ACC112 (cell line): Measurements from ENCODE around the gene CCDC92.
A peak's percentile ranks its signal among the peaks of the same experiment; 100 is the strongest.

ENCODE experiments used
- H2AFZ ChIP-seq: fragments of 200-600 bp; sonication (generic); one replicate; pipeline ENCODE4 v1.6.0; 2017; ENCODE audit warnings: antibody characterized with exemption, low read length; ENCODE audit not compliant: unreplicated experiment
- H3K27ac ChIP-seq: fragments of 200-600 bp; sonication (generic); 2 replicates; pipeline ENCODE4 v1.5.1; 2014; ENCODE audit warnings: low read depth, mild to moderate bottlenecking, antibody characterized with exemption, low read length, moderate library complexity
- H3K27me3 ChIP-seq: fragments of 200-600 bp; sonication (generic); 2 replicates; pipeline ENCODE4 v1.6.1; 2014; ENCODE audit warnings: mild to moderate bottlenecking, antibody characterized with exemption, low read length, moderate library complexity, mixed read lengths; ENCODE audit not compliant: insufficient read depth
- H3K36me3 ChIP-seq: fragments of 200-600 bp; sonication (generic); 2 replicates; pipeline ENCODE4 v1.6.1; 2016; ENCODE audit warnings: mild to moderate bottlenecking, antibody characterized with exemption, low read length, moderate library complexity, mixed read lengths; ENCODE audit not compliant: insufficient read depth
- H3K4me1 ChIP-seq: fragments of 200-600 bp; sonication (generic); one replicate; pipeline ENCODE4 v1.6.1; 2016; ENCODE audit warnings: low read length, mixed read lengths; ENCODE audit not compliant: insufficient read depth, unreplicated experiment, control insufficient read depth
- H3K4me3 ChIP-seq: fragments of 200-600 bp; sonication (generic); 2 replicates; pipeline ENCODE4 v1.5.1; 2014; ENCODE audit warnings: mild to moderate bottlenecking, low read depth, low read length
- H3K79me2 ChIP-seq: fragments of 200-600 bp; sonication (generic); one replicate; pipeline ENCODE4 v1.6.0; 2016; ENCODE audit warnings: low read length; ENCODE audit not compliant: control insufficient read depth, unreplicated experiment, insufficient read depth

The CCDC92 gene

GRCh38 chr12:123991372-123991951 is 18.8 kb upstream of the CCDC92 start:
- Histone ChIP-seq H2AFZ (no peak overlapping the region), H3K36me3 (peaks cover 13% of the 10 kb centered on the region; the same call in 1 of the 2 replicates), H3K4me3 (no peak overlapping the region), H3K27ac (peak overlapping the region; percentile 51), H3K79me2 (peaks cover 7% of the 10 kb centered on the region), H3K4me1 (peaks cover 51% of the 10 kb centered on the region), H3K27me3 (no peaks in the 10 kb centered on the region)

- H3K27ac ChIP-seq = peak overlapping the region; percentile 51
- no peaks in the 10 kb centered on the region for H3K27me3 ChIP-seq
- H3K79me2 ChIP-seq = peaks cover 13% of the 10 kb centered on the region
- H3K4me1 ChIP-seq = peaks cover 51% of the 10 kb centered on the region
- no peak overlapping the region for H3K4me3 ChIP-seq
- peaks cover 13% of the 10 kb centered on the region; the same call in 1 of the 2 replicates for H3K36me3 ChIP-seq
- no peak overlapping the region for H2AFZ ChIP-seq
Observed at GRCh38 chr12:123990511-123990910, 17.9 kb upstream of the CCDC92 start.

DNA sequence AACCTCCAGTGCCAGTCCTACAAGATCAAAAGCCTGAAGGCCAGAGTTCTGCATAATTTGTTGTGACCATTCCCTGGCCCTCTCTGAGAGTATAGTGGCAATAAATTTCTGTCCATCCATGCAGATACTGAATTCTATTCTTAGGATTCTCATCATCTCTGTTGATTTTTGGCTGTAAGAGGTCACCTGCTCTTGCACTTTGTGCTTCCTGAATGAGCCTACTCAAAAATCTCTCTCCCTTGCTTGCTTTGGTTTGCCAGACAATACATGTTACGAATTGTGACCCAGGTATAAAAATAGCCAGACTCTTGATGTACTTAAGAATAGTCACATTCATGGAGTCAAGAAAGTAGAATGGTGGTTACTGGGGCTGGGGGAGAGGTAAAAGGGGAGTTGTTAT is 17.1 kb upstream of the CCDC92 start:
- Histone ChIP-seq H3K79me2 (peaks cover 11% of the 10 kb centered on the region), H3K27ac (no peak overlapping the region)

GRCh38 chr12:123989168-123989567 is 16.5 kb upstream of the CCDC92 start:
- no peak overlapping the region for H3K4me3 ChIP-seq
- H3K36me3 ChIP-seq = peaks cover 13% of the 10 kb centered on the region; the same call in 1 of the 2 replicates
- H3K79me2 ChIP-seq = peaks cover 11% of the 10 kb centered on the region
- peaks cover 40% of the 10 kb centered on the region for H3K4me1 ChIP-seq
- H3K27me3 ChIP-seq = no peaks in the 10 kb centered on the region
- no peak overlapping the region for H2AFZ ChIP-seq
- no peak overlapping the region for H3K27ac ChIP-seq

More for the DNA sequence above, 17.1 kb upstream of the CCDC92 start:
- Histone ChIP-seq H2AFZ (no peak overlapping the region), H3K4me3 (no peak overlapping the region), H3K36me3 (peaks cover 13% of the 10 kb centered on the region; the same call in 1 of the 2 replicates), H3K27me3 (no peaks in the 10 kb centered on the region), H3K4me1 (peaks cover 43% of the 10 kb centered on the region)

DNA sequence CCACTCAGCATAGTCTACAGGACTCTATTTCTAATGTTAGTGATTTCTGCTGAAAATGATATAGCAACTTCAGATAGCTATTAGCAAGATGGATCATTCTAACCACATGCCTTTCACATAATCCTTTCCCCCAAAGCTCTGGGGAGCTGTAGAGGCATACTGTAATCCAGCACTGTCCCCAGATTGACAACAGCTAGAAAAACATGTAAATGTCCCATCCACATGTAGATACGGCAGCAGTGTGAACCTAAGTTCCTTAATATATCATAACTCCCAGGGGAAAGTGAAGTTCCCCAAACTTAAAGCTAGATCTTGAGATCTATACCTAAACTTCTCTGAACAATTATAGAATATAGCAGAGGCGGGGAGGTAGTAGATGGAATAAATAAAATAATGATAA is 14.4 kb upstream of the CCDC92 start:
- Histone ChIP-seq H3K27me3 (no peaks in the 10 kb centered on the region), H3K79me2 (peaks cover 14% of the 10 kb centered on the region), H3K36me3 (peaks cover 7% of the 10 kb centered on the region; the same call in 1 of the 2 replicates), H3K27ac (0 out of 2 replicates have a peak overlapping the region, but pooled peaks have one; percentile 4), H2AFZ (no peak overlapping the region), H3K4me3 (no peak overlapping the region), H3K4me1 (peaks cover 45% of the 10 kb centered on the region)

DNA sequence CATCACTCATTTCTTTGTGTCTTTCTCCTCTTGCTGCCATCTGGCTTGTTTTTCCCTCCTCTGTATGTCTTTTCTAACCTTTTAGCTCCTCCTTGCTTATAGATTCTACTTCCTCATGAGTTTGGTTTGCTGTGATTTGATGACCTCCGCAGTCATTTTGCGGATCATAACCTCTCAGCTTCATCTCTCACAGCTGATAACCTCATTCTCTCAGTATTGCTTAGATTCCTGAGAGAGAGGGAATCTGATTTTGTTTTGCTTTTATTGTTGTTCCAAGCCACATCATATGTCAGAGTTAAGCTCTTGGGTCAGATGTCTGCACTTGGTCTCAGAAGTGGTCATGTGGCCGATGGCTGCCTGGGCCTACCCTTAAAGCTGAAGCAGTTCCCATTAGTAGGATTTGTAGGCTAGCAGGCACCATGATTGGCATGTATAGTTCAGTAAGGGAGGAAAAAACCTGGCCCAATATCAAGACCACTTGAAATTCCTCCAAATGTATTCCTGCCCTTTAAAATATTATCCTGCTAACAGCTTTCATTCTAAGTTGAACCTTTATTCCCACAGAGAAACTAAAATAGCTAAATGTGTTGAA is 13.8 kb upstream of the CCDC92 start:
- H3K27ac ChIP-seq = 0 out of 2 replicates have a peak overlapping the region, but pooled peaks have one; percentile 4
- no peak overlapping the region for H2AFZ ChIP-seq
- no peaks in the 10 kb centered on the region for H3K27me3 ChIP-seq
- H3K79me2 ChIP-seq = peaks cover 13% of the 10 kb centered on the region
- H3K36me3 ChIP-seq = peaks cover 7% of the 10 kb centered on the region; the same call in 1 of the 2 replicates
- H3K4me3 ChIP-seq = no peak overlapping the region
- H3K4me1 ChIP-seq = peaks cover 41% of the 10 kb centered on the region

- Histone ChIP-seq H2AFZ (no peak overlapping the region), H3K4me3 (no peak overlapping the region), H3K4me1 (peaks cover 25% of the 10 kb centered on the region), H3K79me2 (peaks cover 12% of the 10 kb centered on the region), H3K27me3 (no peaks in the 10 kb centered on the region), H3K36me3 (peaks cover 7% of the 10 kb centered on the region; the same call in 1 of the 2 replicates), H3K27ac (no peak overlapping the region)
Observed at GRCh38 chr12:123984903-123985302, 12.3 kb upstream of the CCDC92 start.

DNA sequence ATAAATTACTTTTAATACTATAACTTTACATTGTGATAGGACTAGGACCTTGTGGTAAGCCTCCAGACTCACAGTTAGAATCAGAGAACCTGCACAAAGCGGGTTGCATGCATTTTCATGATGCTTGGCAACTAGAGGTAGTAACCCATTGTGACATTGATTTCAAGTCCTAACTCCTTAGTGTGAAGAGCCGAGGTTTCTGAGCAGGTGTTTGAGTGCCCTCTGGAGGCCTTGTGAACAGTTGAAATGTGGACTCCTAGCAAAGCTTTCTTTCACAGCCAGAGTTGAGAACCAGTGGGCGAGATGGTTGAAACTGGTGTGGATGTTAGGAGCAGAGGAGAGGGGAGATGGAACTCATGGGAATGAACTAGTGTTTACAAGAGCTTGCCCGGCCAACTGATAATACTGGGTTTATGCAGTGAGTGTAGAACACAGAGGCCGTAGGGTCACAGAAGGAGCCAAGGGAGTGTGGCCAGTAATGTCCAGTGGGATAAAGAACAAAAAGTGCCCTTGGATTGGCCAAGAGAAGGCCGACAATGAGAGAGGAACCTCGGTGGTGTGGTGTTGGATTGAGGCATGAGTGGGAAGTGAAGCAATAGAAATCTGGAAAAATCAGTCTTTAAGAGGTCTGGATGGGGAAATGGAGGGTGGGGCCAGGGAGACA is 11.3 kb upstream of the CCDC92 start:
- no peak overlapping the region for H3K27ac ChIP-seq
- no peak overlapping the region for H3K4me3 ChIP-seq
- H3K79me2 ChIP-seq = peaks cover 12% of the 10 kb centered on the region
- H3K36me3 ChIP-seq = peaks cover 4% of the 10 kb centered on the region; the same call in 1 of the 2 replicates
- no peak overlapping the region for H2AFZ ChIP-seq
- peaks cover 20% of the 10 kb centered on the region for H3K4me1 ChIP-seq
- no peaks in the 10 kb centered on the region for H3K27me3 ChIP-seq

DNA sequence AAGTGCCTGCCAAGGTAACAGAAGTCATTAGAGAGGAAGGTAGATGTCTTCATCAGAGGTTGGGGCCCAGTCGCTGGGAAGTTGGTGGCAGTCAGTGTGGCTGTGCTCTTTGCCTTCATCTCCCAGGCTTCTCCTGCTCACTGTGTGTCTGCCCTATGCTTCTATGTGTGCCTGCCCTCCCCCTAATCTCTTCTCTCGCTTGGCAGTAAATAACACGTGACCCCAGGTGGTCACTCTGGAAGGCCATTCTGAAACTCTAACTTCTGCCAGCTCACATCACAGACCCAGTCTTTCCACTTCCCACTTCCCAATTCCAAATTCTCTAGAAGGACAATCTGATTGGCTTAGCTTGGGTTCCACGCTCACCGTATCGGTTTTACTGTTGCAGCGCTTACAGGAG is 9.6 kb upstream of the CCDC92 start:
- H3K4me3 ChIP-seq = no peak overlapping the region
- no peak overlapping the region for H2AFZ ChIP-seq
- no peaks in the 10 kb centered on the region for H3K36me3 ChIP-seq
- peaks cover 20% of the 10 kb centered on the region for H3K4me1 ChIP-seq
- H3K79me2 ChIP-seq = peaks cover 12% of the 10 kb centered on the region
- no peaks in the 10 kb centered on the region for H3K27me3 ChIP-seq
- H3K27ac ChIP-seq = no peak overlapping the region

DNA sequence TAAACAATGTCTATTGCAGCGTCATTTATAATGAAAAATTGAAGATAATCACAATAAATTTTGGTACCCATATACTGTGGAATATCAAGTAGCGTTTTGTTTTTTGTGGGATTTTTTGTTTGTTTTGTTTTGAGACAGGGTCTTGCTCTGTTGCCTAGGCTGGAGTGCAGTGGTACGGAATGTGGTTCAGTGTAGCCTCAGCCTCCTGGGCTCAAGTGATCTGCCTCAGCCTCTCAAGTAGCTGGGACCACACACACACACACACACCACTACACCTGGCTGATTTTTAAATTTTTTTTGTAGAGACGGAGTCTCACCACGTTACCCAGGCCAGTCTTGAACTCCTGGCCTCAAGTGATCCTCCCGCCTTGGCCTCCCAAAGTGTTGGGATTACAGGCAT is 6.9 kb upstream of the CCDC92 start:
- no peak overlapping the region for H2AFZ ChIP-seq
- peaks cover 3% of the 10 kb centered on the region; the same call in 1 of the 2 replicates for H3K36me3 ChIP-seq
- no peak overlapping the region for H3K27ac ChIP-seq
- H3K4me1 ChIP-seq = peaks cover 8% of the 10 kb centered on the region
- peaks cover 10% of the 10 kb centered on the region for H3K79me2 ChIP-seq
- H3K4me3 ChIP-seq = no peak overlapping the region
- H3K27me3 ChIP-seq = no peaks in the 10 kb centered on the region
